ENCODE measurements around the gene ARF6.
"Not testable (repeated sequence)": the region's sequence is repeated elsewhere in the genome, so short reads cannot be mapped to it uniquely, and the experiment has no call there.

ARF6 gene

DNA sequence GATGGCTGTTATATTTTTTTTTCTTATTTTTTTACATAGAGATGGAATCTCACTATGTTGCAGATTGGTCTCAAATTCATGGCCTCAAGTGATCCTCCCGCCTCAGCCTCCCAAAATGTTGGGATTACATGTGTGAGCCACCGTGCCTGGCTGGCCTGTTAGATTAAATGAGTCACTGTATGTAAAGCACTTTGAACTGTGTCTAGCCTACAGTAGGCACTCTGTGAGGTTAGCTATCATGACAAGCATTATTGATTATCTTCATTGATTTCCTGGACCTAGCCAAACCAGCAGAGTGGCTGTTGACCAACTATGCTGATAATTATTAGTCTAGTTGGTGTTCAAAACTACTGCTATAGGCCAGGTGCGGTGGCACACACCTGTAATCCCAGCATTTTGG, 42.6 kb downstream of the ARF6 start:
- in situ Hi-C loops (cut with MboI; ENCODE audit: low sequenced_read_pairs), result no loop called here

GRCh38 chr14:49936246-49936645, 43.4 kb downstream of the ARF6 start:
- in situ Hi-C loops (cut with MboI; ENCODE audit: low sequenced_read_pairs), result not testable (repeated sequence)

DNA sequence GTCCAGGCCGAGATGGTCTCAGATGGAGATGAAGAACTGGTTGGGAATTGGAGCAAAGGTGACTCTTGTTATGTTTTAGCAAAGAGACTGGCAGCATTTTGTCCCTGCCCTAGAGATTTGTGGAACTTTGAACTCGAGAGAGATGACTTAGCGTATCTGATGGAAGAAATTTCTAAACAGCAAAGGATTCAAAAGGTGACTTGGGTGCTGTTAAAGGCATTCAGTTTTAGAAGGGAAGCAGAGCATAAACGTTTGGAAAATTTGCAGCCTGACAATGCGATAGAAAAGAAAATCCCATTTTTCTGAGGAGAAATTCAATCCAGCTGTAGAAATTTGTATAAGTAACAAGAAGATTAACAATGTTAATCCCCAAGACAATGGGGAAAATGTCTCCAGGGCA, 44.0 kb downstream of the ARF6 start:
- in situ Hi-C loops (cut with MboI; ENCODE audit: low sequenced_read_pairs), result not testable (repeated sequence)

DNA sequence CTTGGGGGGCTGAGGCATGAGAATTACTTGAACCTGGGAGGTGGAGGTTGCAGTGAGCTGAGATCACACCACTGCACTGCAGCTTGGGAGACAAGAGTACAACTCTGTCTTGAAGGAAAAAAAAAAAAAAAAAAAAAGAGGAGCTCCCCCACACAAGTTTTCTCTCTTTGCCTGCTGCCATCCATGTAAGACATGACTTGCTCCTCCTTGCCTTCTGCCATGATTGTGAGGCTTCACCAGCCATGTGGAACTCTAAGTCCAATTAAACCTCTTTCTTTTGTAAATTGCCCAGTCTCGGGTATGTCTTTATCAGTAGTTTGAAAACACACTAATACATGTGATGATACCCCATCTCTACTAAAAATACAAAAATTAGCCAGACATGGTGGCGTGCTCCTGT, 46.3 kb downstream of the ARF6 start:
- in situ Hi-C loops (cut with MboI; ENCODE audit: low sequenced_read_pairs), result not testable (repeated sequence)

DNA sequence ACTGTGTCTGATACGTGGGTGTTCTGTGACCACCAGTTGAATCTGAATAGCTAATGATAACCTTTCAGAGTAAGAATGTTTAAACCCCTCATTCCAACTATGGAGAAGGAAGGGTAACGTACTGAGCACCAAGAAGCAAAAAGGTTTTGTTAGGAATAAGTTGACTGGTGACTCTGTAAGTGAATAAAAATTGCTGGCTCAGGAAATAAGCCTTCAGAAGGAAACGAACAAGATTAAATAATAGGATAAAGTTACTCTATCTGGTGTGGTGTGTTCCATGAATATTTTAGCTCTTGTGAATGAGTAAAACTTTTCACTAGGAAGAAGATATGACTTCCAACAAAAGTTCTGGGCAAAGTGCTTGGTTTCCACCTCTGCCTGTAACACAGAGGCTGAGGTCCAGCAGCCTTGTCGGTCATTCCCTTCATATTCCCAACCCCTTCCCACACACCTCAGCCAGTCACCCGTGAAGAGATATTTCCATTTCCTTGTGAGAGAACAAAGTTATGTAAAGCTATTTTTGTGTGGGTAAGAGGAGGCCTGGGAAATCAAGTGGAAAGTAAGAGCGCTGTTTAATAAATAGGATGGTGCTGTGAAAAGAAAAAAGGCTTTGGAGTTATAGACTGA, 47.1 kb downstream of the ARF6 start:
- in situ Hi-C loops (cut with MboI; ENCODE audit: low sequenced_read_pairs), result no loop called here

- in situ Hi-C loops (cut with MboI; ENCODE audit: low sequenced_read_pairs), result no loop called here
Observed at GRCh38 chr14:49940808-49941421, 48.0 kb downstream of the ARF6 start.

DNA sequence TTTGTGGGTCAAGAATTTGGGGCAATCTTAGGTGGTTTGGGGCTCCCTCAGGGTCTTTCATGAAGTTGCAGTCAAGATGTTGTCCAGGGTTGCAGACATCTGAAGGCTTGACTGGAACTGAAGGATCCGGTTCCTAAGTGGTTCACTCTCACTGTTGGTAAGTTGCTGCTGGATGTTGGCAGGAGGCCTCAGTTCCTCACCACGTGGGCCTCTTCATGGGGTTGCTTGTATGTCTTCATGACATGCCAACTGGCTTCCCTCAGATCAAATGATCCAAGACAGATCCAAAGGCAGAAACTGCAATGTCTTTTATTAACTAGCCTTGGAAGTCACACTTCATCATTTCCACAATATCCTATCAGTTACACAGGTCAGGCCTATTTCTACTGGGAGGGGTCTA, 49.2 kb downstream of the ARF6 start:
- in situ Hi-C loops (cut with MboI; ENCODE audit: low sequenced_read_pairs), result no loop called here

- in situ Hi-C loops (cut with MboI; ENCODE audit: low sequenced_read_pairs), result no loop called here
Observed at GRCh38 chr14:49944501-49944900, 51.6 kb downstream of the ARF6 start.

DNA sequence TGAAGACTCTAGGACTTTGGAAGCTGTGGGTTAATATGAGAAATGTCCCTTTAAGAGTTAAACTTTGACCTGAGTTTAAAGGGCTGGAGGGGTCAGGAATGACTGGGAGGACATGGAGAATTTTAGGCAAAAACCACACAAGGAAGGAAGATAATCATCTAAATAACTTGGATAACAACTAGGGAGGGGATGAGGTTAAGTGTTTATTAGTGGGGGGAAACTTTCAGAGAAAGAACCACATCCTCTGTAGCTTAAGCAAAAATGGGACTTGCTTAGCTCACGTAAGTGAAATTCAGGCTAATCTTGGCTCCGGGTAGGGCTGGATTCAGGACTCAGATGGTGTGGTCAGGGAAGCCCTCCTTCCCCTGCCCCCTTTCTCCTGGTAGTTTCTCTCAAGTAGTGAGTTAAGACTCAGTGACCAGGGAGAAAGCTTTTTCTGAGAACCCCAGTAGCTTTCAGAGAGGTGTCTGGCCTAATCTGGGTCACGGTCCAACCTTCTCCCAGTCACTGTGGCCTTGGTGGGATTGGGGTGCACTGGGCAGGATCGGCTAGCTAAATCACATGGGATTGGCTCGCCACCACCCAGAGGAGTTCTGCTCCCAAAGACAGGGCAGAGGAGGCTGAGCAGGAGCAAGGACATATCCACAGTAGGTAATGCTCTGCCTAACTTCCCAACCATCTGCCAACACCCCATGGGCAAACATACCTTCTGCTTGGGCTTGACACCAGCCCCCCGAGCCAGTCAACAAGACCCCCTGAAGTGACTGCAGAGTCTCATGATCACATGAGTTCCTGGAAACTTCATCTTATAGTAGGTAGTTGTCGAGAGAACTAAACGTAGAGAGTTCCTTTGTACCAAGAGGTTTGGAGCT, 52.8 kb downstream of the ARF6 start:
- in situ Hi-C loops (cut with MboI; ENCODE audit: low sequenced_read_pairs), result no loop called here
